ENCODE results near the gene CDKL1. TPM values are rescaled to one million over a fixed set of nuclear protein-coding genes. Genes with fewer than 3 reads are reported as not detected.
"Not testable (repeated sequence)": the region's sequence is repeated elsewhere in the genome, so short reads cannot be mapped to it uniquely, and the experiment has no call there.

Gene CDKL1
- total RNA-seq, 1 experiment from 2014 or later = 67.8 TPM

DNA sequence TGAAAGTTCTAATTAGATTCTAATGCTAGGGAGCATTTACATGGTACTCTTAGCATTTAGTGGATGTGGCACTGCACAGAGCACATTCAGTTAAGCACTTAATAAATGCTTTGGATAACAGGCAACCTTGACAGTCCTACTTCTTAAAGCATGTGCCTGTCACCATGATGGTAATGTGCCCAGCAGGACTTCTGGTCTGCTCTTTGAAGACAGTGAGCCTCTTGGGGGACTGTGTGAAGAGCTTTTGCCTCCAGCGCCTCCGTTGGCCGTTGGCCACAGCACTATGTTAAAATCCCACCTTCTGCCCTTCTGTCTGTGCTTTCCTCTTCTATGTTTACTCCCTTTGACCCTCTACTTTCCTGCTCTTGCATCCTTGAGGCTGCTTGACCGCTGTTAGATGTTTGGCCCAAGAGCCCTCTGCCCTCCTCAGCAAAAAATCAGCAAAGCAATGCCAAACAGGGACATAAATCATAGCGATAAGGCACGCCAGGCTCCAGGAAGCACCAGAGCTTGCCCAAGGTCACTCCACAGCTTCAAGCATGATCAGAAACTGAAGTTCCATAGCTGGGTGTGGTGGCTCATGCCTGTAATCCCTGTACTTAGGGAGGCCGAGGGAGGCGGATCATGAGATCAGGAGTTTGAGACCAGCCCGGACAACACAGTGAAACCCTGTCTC lies 8.3 kb downstream of the CDKL1 start:
- no peak for DNase-seq (ENCODE audit: low read depth)

- DNase-seq (ENCODE audit: low read depth) = no peak
Observed at GRCh38 chr14:50387548-50387947, 9.1 kb downstream of the CDKL1 start.

DNA sequence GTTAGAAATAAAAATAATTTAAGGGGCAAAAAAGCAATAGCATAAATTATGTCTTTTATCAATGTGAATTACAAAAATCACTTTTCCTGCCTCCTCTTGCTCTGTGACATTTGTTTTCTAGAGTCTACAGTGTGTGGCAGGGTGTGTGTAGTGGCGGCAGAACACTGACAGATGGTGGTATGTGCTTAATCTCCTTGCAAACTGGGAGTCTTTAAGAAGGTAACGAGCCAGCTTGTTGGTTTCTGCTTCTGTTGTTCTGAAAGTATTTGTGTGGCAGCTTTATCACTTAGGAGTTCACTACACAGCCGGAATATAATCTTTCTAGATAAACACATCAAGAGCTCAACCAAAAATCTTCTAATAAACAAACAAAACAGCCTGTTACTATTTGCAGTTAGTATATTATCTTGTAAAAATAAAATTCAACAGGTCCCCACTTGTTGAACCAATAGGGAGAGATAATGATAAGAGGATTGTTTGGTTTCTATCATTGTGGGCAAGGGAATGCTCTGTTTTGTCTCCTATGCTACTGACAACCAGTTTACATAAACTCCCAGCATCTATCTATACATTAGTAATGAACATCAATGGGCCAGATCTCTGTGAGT lies 13.0 kb downstream of the CDKL1 start:
- DNase-seq (ENCODE audit: low read depth) = no peak

- DNase-seq (ENCODE audit: low read depth) = no peak
Observed at GRCh38 chr14:50381823-50382287, 14.8 kb downstream of the CDKL1 start.

GRCh38 chr14:50381008-50381407 lies 15.7 kb downstream of the CDKL1 start:
- DNase-seq (ENCODE audit: low read depth) = no peak

DNA sequence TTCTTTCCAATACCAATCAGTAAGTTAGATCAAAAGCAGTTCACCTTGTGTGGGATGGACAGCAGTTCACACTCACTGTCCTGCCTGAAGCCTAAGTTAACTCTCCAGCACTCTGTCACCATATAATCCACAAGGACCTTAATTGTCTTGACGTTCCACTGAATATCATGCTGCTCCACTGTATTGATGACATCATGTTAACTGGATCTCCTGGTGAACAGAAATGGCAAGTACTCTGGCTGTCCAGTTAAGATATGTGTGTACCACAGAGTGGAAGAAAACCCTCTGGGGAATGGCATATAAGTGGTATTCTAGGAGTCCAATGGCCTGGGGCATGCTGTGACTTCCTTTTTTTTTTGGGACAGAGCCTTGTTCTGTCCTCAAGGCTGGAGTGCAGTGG lies 16.2 kb downstream of the CDKL1 start:
- DNase-seq (ENCODE audit: low read depth) = no peak

DNA sequence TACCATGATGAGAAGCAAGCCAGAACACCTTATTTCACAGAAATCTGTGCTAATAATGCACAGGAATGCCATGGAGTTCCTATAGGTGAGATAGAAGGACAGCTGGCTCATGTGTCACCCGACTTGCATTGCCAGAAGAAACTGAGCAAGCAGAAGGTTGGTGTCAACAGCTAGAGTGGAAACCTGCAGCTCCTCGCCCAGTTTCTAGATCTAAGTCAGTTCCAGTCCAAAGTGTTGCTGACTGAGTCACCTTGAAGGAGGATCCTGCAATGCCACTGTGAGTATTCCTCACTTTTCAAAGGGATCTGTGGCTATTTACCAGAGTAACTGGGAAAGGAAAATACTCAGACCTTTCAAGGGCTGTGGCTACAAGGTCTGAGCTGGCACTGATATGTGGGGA lies 17.1 kb downstream of the CDKL1 start:
- DNase-seq (ENCODE audit: low read depth) = no peak

- DNase-seq (ENCODE audit: low read depth) = no peak
Observed at GRCh38 chr14:50377550-50378085, 19.1 kb downstream of the CDKL1 start.

- DNase-seq (ENCODE audit: low read depth) = no peak
Observed at GRCh38 chr14:50375760-50376159, 20.9 kb downstream of the CDKL1 start.

- DNase-seq (ENCODE audit: low read depth) = no peak
Observed at GRCh38 chr14:50373959-50374358, 22.7 kb downstream of the CDKL1 start.

GRCh38 chr14:50371546-50371945 lies 25.1 kb downstream of the CDKL1 start:
- no peak for DNase-seq (ENCODE audit: low read depth)

GRCh38 chr14:50366589-50366988 lies 30.1 kb downstream of the CDKL1 start:
- DNase-seq (ENCODE audit: low read depth) = no peak

DNA sequence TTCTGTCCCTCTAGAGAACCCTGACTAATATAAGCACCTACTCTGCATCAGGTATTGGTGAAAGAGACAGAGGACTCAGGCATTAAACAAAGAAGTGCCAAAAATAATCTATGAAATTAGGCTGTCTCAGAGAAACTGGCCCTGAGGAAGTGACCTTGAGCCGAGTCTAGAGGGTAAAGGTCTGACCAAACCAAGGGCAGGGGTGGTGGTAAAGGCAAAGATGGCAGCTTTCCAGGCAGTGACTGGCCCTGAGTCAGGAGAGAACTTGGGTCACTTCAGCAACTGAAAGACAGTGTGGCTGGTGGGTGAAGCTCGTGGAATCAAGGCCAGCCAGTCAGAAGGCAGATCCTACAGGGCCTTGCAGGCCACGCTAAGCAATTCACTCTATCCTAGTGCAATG lies 30.6 kb downstream of the CDKL1 start:
- DNase-seq (ENCODE audit: low read depth) = peak; percentile 28

DNA sequence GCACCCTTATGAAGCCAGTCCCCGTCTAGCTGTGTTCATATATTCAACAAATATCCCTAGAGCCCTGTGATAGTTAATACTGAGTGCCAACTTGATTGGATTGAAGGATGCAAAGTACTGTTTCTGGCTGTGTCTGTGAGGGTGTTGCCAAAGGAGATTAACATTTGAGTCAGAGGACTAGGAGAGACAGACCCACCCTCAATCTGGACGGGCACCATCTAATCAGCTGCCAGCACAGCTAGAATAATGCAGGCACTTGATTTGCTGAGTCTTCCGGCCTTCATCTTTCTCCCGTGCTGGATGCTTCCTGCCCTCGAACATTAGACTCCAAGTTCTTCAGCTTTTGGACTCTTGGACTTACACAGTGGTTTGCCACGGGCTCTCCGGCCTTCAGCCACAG lies 31.1 kb downstream of the CDKL1 start:
- not testable (repeated sequence) for DNase-seq (ENCODE audit: low read depth)

DNA sequence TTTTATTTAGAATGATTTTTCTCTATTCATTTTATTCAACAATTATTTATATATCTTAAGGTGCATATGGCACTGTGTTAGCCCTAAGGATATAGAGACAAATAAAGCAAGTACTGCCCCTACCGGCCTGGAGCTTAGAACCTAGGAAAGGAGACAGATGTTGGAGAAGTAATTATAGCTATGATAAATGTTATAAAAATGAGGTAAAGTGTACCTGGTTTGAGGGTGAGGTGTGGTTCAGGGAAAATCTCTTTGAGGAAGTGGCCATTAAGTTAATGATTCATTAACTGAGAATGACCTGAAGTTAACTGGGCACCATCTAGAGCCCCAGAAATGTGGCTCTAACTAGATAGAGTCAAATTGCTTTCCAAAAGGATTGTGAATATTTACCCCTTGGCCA lies 31.9 kb downstream of the CDKL1 start:
- DNase-seq (ENCODE audit: low read depth) = no peak

- DNase-seq (ENCODE audit: low read depth) = peak; percentile 78
Observed at GRCh38 chr14:50363714-50364111, 33.0 kb downstream of the CDKL1 start.

DNA sequence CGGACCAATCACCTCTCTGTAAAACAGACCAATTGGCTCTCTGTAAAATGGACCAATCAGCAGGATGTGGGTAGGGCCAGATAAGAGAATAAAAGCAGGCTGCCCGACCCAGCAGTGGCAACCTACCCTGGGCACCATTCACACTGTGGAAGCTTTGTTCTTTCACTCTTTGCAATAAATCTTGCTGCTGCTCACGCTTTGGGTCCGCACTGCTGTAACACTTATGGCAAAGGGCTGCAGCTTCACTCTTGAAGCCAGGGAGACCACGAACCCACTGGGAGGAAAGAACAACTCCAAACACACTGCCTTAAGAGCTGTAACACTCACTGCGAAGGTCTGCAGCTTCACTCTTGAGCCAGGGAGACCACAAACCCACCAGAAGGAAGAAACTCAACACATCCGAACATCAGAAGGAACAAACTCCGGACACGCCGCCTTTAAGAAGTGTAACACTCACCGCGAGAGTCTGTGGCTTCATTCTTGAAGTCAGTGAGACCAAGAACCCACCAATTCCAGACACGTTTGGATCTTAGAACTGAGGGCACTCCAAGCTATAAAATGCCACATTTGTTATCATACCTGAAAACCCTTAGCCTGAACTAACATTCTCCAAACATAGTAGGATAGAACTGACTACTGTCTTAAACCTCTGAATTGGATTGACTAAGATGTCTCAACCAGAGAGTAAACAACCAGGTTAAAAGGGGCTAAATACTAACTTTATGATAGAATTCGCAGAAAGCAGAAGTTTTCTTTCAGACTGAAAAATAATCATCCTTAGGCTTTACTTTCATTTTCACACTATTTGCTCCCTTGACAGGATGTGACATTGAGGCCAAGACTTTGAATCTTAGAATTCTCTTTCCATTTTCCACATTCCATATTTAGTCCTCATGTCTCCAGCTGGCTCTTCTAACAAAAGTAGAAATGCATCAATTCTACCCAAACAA lies 33.6 kb downstream of the CDKL1 start:
- no peak for DNase-seq (ENCODE audit: low read depth)

DNA sequence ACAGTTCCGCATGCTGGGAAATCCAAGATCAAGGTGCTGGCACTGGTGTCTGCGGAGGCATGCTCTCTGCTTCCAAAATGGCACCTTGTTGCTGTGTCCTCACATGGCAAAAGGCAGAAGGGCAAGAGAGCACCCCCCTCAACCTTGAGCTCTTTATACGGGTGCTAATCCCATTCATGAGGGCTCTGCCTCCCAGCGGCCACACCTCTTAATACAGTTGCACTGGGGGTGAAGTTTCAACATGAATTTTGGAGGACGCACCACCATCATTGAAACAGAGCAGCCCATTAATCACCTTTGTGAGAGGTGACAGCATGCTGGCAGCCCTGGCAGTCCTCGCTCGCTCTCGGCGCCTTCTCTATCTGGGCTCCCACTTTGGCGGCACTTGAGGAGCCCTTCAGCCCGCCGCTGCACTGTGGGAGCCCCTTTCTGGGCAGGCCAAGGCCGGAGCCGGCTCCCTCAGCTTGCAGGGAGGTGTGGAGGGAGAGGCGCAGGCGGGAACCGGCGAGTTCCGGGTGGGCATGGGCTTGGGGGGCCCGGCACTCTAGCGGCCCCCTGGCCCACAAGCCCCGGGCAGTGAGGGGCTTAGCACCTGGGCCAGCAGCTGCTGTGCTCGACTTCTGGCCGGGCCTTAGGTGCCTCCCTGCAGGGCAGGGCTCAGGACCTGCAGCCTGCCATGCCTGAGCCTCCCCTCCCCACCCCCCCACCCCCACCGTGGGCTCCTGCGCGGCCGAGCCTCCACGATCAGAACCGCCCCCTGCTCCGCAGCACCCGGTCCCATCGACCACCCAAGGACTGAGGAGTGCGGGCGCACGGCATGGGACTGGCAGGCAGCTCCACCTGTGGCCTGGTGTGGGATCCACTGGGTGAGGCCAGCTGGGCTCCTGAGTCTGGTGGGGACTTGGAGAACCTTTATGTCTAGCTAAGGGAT lies 34.9 kb downstream of the CDKL1 start:
- not testable (repeated sequence) for DNase-seq (ENCODE audit: low read depth)

- no peak for DNase-seq (ENCODE audit: low read depth)
Observed at GRCh38 chr14:50360851-50361250, 35.8 kb downstream of the CDKL1 start.

DNA sequence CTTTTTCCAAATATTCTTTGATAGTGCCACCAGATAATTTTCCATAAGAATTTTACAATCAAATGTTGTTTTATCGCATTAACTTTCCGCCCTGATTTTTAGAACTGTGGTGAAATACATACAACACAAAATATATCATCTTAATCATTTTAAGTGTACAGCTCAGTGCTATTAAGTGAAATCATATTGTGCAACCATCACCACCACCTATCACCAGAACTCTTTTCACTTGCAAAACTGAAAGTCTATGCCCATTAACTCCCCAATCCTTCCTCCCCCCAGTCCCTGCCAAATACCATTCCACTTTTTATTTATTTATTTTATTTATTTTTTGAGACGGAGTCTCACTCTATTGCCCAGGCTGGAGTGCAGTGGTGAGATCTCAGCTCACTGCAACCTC lies 36.6 kb downstream of the CDKL1 start:
- no peak for DNase-seq (ENCODE audit: low read depth)

GRCh38 chr14:50359631-50360030 lies 37.0 kb downstream of the CDKL1 start:
- no peak for DNase-seq (ENCODE audit: low read depth)
